RWPE1 (cell line): ENCODE results near the gene LIN28B.

Experiments
- CTCF ChIA-PET: fragments of 350-600 bp; sonication (Branson Sonifier 250); formaldehyde crosslinking; extraction: SDS; loops from one replicate; lab custom pipeline; 2021; lab: Yijun Ruan, JAX
- POLR2A ChIA-PET: fragments of 400-600 bp; formaldehyde crosslinking; extraction: SDS; loops from one replicate; lab custom pipeline; 2020; ENCODE audit warnings: antibody characterized with exemption; ENCODE audit not compliant: low non-redundant PET; lab: Yijun Ruan, JAX
- DNase-seq: peaks from one replicate; pipeline ENCODE4 v3.0.0; 2012; ENCODE audit warnings: low spot score
- H3K27ac ChIP-seq: fragments of 450-650 bp; 2 replicates; pipeline ENCODE4 v1.5.1; 2017
- TF ChIP-seq, protein P1 (sequence below): fragments of 450-650 bp; conservative IDR thresholded peaks from 2 replicates; pipeline ENCODE4 v1.5.1; 2017; ENCODE audit warnings: low read depth, mild to moderate bottlenecking

LIN28B gene

DNA sequence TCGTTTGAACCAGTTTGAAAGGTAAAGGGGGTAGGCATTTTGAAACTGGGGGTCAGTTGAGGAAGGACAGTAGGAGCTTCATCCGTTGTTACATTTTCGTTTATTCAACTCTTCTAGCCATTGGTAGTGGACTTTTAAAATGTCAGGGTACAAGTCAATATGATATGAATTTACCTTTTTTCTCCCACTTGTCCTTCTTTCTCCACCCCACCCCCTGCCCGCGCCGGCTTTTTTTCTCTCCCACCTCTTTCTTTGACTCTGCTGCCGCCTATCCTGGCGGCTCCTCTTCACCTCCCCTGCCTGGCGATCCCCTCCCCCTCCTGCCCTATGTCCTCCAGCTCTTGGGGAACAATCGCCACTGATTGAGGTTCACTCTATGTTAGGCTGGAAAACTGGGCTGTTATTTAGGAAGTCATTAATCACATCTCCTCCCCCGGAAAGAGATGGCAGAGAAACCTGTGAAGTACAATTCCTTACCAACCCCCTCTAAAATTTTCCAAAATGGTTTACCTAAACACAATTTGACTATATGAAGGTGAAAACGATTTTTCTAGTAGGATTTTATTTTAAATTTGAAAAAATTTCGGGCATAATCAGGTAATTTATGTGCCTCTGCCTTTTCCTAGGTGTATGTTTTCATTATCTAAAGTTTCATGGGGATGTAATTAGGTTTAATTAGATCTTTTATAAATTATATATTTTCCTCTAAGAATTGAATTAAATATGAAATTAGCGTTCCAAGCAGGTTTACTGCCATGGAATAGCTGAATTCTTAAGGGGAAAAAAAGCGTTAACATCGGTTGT is 778 bp upstream of the LIN28B start:
- H3K27ac ChIP-seq: no peak overlapping the region
- POLR2A ChIA-PET: no interaction called here

DNA sequence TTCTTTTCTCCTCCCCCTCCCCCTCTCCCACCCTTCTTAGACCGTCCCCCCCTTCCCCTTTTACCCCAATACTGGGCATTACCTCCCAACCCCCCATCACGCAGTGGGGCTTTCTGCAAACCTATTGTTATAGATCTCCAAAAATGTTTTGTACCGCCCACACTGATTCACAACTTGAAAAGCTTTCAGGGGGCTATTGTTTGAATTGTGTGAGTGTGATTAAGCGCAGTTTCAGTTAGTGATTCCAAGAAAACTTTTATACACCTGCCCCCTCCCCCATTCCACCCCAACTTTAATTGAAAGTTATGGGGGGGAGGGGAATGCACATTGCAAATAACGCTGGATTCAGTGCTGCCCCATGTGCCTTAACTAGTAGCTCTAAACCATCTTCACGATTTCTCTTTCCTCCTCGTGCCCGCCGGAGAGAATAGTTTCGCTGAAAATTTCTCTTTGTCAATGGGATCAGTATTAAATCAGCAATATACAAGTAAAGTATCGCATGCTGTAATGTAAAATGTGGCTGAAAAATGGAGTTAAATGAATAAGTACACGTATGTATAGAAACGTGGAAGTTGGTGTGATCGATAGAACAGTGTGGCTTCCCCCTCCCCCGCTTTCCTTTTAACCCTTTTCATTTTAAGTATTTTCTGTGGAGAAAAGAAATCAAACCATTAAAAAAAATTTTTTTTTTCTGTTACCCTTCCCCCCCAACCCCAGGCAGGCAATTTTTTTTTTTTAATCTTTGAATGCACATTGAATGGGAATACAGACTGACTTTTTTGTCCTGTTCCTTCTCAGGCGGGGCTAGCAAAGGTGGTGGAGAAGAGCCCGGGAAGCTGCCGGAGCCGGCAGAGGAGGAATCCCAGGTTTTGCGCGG is 632 bp downstream of the LIN28B start:
- DNase-seq: no peak
- TF ChIP-seq, protein P1, sequence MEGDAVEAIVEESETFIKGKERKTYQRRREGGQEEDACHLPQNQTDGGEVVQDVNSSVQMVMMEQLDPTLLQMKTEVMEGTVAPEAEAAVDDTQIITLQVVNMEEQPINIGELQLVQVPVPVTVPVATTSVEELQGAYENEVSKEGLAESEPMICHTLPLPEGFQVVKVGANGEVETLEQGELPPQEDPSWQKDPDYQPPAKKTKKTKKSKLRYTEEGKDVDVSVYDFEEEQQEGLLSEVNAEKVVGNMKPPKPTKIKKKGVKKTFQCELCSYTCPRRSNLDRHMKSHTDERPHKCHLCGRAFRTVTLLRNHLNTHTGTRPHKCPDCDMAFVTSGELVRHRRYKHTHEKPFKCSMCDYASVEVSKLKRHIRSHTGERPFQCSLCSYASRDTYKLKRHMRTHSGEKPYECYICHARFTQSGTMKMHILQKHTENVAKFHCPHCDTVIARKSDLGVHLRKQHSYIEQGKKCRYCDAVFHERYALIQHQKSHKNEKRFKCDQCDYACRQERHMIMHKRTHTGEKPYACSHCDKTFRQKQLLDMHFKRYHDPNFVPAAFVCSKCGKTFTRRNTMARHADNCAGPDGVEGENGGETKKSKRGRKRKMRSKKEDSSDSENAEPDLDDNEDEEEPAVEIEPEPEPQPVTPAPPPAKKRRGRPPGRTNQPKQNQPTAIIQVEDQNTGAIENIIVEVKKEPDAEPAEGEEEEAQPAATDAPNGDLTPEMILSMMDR: no peak
- H3K27ac ChIP-seq: no peak overlapping the region
- ChIA-PET CTCF (no interaction called here), POLR2A (no interaction called here)

More for the DNA sequence above, 778 bp upstream of the LIN28B start:
- CTCF ChIA-PET: interaction anchor here (0.6 to 1.0 kb wide), 3 partner anchors 9 to 1293 kb away, joined by 3 to 7 read pairs (median 4); no protein-coding TSS in a partner anchor
- DNase-seq: no peak
- TF ChIP-seq, protein P1: no peak

DNA sequence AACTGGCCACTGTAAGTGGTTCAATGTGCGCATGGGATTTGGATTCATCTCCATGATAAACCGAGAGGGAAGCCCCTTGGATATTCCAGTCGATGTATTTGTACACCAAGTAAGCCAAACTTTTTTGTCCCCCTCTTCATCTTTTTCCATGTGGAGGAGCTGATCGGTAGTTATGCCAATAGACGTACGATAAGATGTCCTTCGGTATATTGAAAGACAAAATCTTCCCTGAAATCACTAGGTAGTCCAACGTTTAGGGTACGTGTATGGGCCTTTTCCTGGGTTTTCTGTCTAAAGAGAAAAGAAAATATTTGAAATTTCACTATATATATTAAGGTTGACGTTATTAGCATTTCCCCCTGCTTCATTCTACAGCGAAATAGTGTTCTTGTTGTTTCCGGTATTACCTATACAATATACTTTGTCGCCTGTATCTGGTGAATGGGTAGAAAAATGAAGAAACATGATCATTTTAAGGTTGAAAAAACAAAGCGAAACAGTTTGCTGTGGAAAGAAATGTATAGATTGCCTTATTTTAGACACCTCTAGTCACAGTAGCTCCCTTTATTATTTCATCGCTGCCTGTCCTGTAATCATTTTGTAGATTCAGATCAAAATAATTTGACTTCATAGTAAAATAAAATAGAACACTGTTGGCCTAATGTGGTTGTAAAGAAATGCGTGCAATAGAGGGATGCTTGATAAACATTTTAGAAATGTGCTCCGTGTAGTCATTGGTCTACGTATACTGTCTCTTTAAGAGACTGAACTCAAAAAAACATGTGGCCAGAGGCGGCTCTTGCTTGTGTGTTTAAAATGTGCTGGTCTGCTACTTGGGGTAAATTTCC is 1.5 kb downstream of the LIN28B start:
- no peak for DNase-seq
- no peak overlapping the region for H3K27ac ChIP-seq
- ChIA-PET POLR2A (no interaction called here), CTCF (no interaction called here)
- TF ChIP-seq, protein P1: no peak

DNA sequence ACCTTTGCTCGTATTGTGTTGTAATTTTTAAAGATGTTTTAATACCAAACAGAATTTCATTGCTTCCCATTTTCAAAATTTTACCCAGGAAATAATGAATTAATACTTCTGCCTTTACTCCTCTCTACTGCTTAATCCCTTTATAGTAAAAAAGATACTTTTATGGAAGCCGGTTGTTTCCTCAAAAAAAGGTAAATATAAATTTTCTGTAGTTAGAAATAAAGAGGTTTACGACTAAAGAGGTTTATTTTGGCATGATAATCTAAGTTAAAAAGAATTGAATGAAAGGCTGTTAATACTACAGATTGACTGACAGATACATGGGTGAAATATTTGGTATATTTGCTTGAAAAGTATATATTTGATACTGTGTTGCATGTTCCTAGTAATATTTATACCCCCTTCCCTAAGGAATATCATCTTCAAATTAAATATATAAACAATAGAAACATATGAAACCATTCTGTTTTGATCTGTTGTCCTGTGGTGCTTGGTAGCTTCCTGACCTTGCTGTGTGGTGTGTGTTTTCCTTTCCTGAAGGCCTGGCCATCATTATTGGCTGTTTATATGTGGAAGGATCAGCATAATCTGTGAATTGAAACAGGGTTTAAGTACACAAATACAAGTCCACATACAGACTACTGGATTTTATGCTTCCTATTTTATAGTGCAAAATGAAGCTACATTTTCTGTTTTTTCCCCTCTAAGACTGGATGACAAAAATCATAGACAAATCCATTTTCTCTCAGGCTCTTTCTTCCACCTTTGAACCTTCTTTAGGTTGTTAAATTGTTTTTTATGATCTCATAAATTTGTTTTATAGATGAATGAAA is 2.3 kb downstream of the LIN28B start:
- TF ChIP-seq, protein P1: no peak
- no peak overlapping the region for H3K27ac ChIP-seq
- no peak for DNase-seq
- ChIA-PET CTCF (interaction anchor here (0.8 kb wide), 1 partner anchor 30 kb away, joined by 4 read pairs; no protein-coding TSS in a partner anchor), POLR2A (no interaction called here)

DNA sequence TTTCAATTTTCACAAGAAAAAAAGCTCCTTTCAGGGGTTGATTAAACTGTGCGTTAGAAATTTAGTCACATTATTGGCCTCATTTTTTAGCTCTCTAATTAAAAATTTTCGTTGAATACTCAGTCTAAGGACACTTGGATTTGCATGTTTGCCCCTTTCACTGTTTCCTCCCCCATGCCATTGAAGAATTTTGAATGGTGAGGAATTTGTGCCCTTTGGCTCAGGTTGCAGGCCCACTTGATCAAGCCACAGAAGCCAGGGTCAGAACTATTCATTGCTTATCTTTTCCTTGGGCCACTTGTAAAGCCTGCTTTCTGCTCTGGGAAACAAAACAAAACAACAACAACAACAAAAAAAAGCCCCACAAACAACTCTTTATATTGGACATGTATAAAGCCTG is 12.2 kb downstream of the LIN28B start:
- TF ChIP-seq, protein P1: no peak
- DNase-seq: no peak
- ChIA-PET POLR2A (no interaction called here), CTCF (interaction anchor here (0.6 kb wide), 1 partner anchor 100 kb away, joined by 4 read pairs; no protein-coding TSS in a partner anchor)
- H3K27ac ChIP-seq: no peak overlapping the region
